AG10803 (cell line): ENCODE results near the gene SIRT7.

ENCODE experiments used
- DNase-seq: peaks from one replicate; pipeline ENCODE4 v3.0.0; 2010; ENCODE audit warnings: low read depth
- H3K4me3 ChIP-seq: 2 replicates; pipeline ENCODE4 v1.5.1; 2011; ENCODE audit warnings: mild to moderate bottlenecking, low read length, control low read depth
- CTCF ChIP-seq: conservative IDR thresholded peaks from 2 replicates; pipeline ENCODE4 v1.5.1; 2011; ENCODE audit warnings: mild to moderate bottlenecking, low read length, control low read depth, inconsistent platforms

SIRT7 gene

GRCh38 chr17:81900181-81900820 lies 17.7 kb downstream of the SIRT7 start:
- no peak for TF ChIP-seq CTCF
- H3K4me3 ChIP-seq, result no peak overlapping the region
- DNase-seq, result no peak

DNA sequence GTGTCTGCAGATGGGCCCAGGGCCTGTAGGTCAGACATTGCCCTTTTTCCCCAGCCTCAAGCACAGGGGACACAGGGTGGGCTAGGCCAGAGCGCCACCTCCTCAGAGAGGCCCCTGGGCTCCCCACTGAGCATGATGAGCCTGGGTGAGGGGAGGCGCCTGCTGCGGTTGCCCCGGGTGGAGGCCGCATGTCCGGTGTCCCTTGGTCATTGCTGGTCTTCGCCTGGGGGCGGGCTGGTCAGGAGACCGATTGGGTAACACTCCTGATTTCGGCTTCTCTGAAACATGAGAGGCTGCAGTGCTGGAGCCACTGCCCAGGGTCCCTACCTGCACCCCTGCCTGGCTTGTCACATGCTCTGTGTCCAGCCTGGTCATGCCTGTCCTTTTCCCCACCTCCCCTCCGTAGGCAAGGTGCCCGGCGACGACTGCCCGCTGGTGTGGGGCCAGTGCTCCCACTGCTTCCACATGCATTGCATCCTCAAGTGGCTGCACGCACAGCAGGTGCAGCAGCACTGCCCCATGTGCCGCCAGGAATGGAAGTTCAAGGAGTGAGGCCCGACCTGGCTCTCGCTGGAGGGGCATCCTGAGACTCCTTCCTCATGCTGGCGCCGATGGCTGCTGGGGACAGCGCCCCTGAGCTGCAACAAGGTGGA lies 18.3 kb downstream of the SIRT7 start:
- no peak overlapping the region for H3K4me3 ChIP-seq
- DNase-seq, result no peak
- TF ChIP-seq CTCF, result no peak

GRCh38 chr17:81898885-81899284 lies 19.1 kb downstream of the SIRT7 start:
- no peak for DNase-seq
- H3K4me3 ChIP-seq, result no peak overlapping the region
- no peak for TF ChIP-seq CTCF

- TF ChIP-seq CTCF, result no peak
- DNase-seq, result peak; percentile 89
- H3K4me3 ChIP-seq, result no peak overlapping the region
These were observed 19.7 kb downstream of the SIRT7 start for GRCh38 chr17:81898029-81898866.

DNA sequence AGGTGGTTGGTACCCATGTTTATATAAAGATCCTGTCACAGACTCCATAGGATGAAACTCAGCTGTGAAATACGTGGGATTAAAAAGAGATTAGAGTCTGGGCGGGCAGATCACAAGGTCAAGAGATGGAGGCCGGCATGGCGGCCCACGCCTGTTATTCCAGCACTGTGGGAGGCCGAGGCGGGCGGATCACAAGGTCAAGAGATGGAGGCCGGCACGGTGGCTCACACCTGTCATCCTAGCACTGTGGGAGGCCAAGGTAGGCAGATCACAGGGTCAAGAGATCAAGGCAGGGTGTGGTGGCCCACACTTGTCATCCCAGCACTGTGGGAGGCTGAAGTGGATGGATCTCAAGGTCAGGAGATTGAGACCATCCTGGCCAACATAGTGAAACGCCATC lies 22.6 kb downstream of the SIRT7 start:
- no peak overlapping the region for H3K4me3 ChIP-seq
- no peak for DNase-seq
- no peak for TF ChIP-seq CTCF

DNA sequence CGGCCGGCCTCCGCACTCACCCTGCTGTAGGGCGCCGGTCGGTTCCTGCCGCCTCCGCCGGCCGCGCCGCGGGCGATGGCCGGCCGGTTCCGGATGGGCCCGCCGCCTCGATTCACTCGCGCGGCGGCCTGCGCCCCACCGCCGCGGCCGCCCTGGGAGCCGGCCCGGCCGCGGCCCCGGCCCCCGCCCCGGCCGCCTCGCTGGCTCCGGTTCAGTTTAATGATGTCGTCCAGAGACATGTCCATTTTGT lies 26.7 kb downstream of the SIRT7 start:
- H3K4me3 ChIP-seq, result peak overlapping the region; percentile 75
- no peak for TF ChIP-seq CTCF
- no peak for DNase-seq
